Activated T-cell treated with anti-CD3 and anti-CD28 coated beads for 24 hours (primary cell): ENCODE data around the gene EML6.

Experiments
- DNase-seq: peaks from one replicate; pipeline ENCODE4 v3.0.0-alpha.2; 2020; ENCODE audit warnings: low read depth

EML6 gene

GRCh38 chr2:55003706-55004639 is 280.5 kb downstream of the EML6 start:
- no peak for DNase-seq

- no peak for DNase-seq
Observed at GRCh38 chr2:55006306-55006705, 282.8 kb downstream of the EML6 start.

DNA sequence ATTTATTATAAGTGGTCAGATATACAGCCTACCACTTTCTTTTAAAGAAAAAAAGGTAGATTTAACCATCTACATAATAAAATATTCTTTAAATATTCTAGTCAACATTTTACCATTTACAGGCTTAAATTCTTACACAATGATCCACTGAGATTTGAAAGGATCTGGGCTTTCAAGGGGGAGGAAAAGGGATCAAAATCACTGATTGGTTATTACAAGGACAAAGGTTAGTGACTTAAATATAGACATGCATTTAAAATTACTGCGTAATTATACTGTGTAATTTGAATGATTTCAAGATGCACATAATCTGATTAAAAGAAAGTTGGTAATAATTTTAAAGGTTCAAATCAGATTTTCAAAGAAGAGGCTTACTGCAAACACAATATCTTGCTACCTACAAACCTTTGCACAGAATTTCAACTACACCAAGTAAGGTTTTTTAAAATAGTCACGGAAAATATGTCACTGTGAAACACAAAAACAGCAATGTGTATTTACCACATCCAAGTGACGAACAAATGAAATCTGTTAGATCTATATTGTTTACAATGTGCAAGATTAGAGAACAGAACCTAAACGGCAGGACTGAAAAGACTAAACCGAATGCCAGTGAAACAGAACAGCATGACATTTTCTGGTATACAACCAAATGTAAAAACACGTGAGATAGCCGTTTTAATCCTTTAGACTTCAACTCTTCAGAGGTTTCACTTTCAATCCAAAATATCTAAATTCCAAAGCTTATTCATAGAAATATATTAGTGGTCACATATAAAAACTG is 286.0 kb downstream of the EML6 start:
- DNase-seq, result no peak

DNA sequence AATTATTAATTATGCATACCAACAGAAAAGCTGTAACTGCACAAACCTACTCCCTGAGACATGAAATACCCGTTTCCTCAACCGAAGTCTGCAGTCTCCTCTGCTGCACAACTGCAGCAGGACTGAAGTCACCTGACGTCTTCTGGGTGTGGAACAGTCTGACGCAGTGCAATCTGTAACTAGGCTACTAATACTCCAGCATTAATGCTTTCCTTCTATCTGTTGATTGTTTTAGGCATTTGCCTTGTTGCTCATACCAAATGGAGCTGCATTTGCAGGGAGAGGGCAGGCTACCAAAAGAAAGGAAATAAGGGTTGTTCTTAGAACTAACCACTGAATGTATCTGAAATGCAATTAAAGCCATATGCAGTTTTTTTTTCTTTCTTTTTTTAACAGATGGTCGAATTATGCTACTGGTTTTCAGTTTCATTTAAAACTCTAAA is 286.7 kb downstream of the EML6 start:
- no peak for DNase-seq

- no peak for DNase-seq
Observed at GRCh38 chr2:55010915-55011314, 287.5 kb downstream of the EML6 start.

GRCh38 chr2:55011831-55012671 is 288.6 kb downstream of the EML6 start:
- DNase-seq, result no peak

- DNase-seq, result no peak
Observed at GRCh38 chr2:55012672-55013484, 289.4 kb downstream of the EML6 start.

GRCh38 chr2:55013936-55014335 is 290.5 kb downstream of the EML6 start:
- no peak for DNase-seq

GRCh38 chr2:55014962-55015939 is 291.8 kb downstream of the EML6 start:
- DNase-seq, result no peak

GRCh38 chr2:55017428-55017827 is 294.0 kb downstream of the EML6 start:
- no peak for DNase-seq

DNA sequence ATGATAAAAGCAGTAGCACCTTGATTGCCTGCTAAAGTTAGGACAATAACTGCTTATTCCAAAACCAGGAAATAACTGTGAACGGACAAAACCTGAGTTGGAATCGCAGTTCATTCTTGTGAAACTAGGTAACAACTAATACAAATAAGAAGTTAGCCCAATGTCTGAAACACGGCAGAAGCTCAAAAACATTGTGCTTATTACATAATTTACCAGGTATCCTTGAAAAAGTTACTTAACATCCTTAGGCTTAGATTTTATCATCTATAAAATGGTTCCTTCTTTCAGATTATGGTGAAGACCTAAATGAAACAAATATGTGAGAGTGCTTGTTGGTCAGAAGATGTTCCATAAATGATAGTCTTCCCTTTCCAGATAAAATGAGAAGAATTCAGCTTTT is 294.4 kb downstream of the EML6 start:
- no peak for DNase-seq

GRCh38 chr2:55018619-55019018 is 295.2 kb downstream of the EML6 start:
- no peak for DNase-seq

GRCh38 chr2:55019526-55020258 is 296.2 kb downstream of the EML6 start:
- no peak for DNase-seq
